IPS-20b (cell line): Measurements from ENCODE around the gene MDM1.

Experiments
- H3K27ac ChIP-seq: one replicate; pipeline ENCODE4 v1.5.1; 2013; ENCODE audit warnings: low read length
- H3K27me3 ChIP-seq: 2 replicates; pipeline ENCODE4 v1.6.1; 2013; ENCODE audit warnings: mild to moderate bottlenecking, low read length, inconsistent platforms; ENCODE audit not compliant: insufficient read depth
- H3K36me3 ChIP-seq: 2 replicates; pipeline ENCODE4 v1.6.1; 2013; ENCODE audit warnings: low read depth, mild to moderate bottlenecking, inconsistent platforms, low read length, moderate library complexity; ENCODE audit not compliant: insufficient read depth
- H3K4me1 ChIP-seq: 2 replicates; pipeline ENCODE4 v1.6.1; 2013; ENCODE audit warnings: mild to moderate bottlenecking, control low read depth, inconsistent platforms, low read length, moderate library complexity; ENCODE audit not compliant: insufficient read depth
- H3K4me3 ChIP-seq: 2 replicates; pipeline ENCODE4 v1.5.1; 2013; ENCODE audit warnings: mild to moderate bottlenecking, low read length, inconsistent platforms
- H3K9ac ChIP-seq: 2 replicates; pipeline ENCODE4 v1.6.1; 2013; ENCODE audit warnings: low read depth, mild to moderate bottlenecking, inconsistent platforms, low read length, moderate library complexity
- H3K9me3 ChIP-seq: 2 replicates; pipeline ENCODE4 v1.6.1; 2013; ENCODE audit warnings: mild to moderate bottlenecking, low read depth, low read length, inconsistent platforms; ENCODE audit not compliant: insufficient read depth

Gene MDM1

DNA sequence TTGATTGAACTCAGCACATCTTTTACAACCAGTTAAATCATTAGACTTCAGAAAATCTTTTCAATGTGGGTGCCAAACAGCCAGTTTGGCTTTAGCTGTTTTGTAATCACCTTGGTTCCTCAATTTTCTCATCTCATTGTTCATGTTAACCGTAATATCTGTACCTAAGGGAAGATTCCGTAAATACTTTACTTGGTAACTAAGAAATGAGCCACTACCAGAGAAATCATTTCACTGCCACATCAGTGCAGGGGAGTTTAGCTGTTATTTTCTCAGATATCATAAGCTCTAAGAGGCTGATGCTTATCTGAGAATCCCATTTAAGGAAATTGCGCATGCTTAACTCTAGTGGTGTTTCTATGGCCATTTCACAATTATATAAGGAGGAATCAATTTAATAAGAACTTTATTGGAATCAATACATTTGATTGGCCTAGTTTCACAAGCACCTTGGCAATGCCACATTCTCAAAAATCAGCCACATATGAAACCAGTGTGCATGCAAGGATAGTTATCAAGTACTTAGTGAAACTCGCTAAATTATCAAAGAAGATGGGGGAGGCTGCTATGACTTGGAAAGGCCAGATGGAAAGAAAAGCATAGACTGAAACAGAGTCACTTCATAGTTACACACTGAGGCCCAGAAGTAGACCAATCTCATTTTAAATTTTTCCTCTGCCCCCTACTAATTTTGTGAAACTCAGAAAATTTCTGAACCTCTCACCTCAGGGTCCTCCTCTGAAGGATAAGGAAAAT, 50.7 kb downstream of the MDM1 start:
- no peak overlapping the region for H3K27ac ChIP-seq
- H3K27me3 ChIP-seq, result no peaks in the 10 kb centered on the region

DNA sequence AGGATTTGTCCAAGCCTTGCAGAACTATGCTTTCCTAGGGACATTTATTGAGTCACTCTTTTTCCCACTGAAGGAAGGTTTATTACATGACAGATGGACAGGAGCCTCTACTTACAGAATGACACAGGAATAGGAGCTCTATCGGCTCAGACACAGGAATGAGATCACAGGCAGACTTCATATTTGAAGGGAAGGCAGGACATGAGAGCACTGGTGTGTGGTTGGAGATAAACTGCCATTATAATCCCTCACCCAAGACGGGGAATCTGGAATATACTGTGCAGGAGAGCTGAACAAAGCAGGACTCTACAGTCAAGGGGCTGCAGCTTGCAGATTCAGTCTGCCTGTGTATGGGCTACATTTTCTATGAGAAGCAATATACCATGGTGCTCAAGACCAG, 51.9 kb downstream of the MDM1 start:
- H3K4me3 ChIP-seq, result no peak overlapping the region
- H3K27me3 ChIP-seq, result no peaks in the 10 kb centered on the region

More for the DNA sequence above, 50.7 kb downstream of the MDM1 start:
- peaks cover 19% of the 10 kb centered on the region; the same call in 1 of the 2 replicates for H3K4me1 ChIP-seq
- no peak overlapping the region for H3K9ac ChIP-seq
- no peak overlapping the region for H3K4me3 ChIP-seq
- no peaks in the 10 kb centered on the region for H3K36me3 ChIP-seq
- no peaks in the 10 kb centered on the region for H3K9me3 ChIP-seq

GRCh38 chr12:68279227-68280054, 52.7 kb downstream of the MDM1 start:
- H3K4me3 ChIP-seq, result no peak overlapping the region
- no peak overlapping the region for H3K27ac ChIP-seq

More for the DNA sequence above, 51.9 kb downstream of the MDM1 start:
- no peak overlapping the region for H3K9ac ChIP-seq
- no peaks in the 10 kb centered on the region for H3K36me3 ChIP-seq
- peaks cover 19% of the 10 kb centered on the region; the same call in 1 of the 2 replicates for H3K4me1 ChIP-seq
- H3K9me3 ChIP-seq, result no peaks in the 10 kb centered on the region
- H3K27ac ChIP-seq, result no peak overlapping the region

GRCh38 chr12:68276402-68276930, 55.7 kb downstream of the MDM1 start:
- H3K9ac ChIP-seq, result no peak overlapping the region
- no peaks in the 10 kb centered on the region for H3K9me3 ChIP-seq
- H3K27ac ChIP-seq, result no peak overlapping the region

More at GRCh38 chr12:68279227-68280054, 52.7 kb downstream of the MDM1 start:
- no peaks in the 10 kb centered on the region for H3K27me3 ChIP-seq
- H3K9me3 ChIP-seq, result no peaks in the 10 kb centered on the region
- no peak overlapping the region for H3K9ac ChIP-seq
- H3K4me1 ChIP-seq, result peaks cover 19% of the 10 kb centered on the region; the same call in 1 of the 2 replicates
- H3K36me3 ChIP-seq, result no peaks in the 10 kb centered on the region

GRCh38 chr12:68272732-68273131, 59.4 kb downstream of the MDM1 start:
- Histone ChIP-seq H3K4me3 (no peak overlapping the region), H3K27ac (no peak overlapping the region), H3K4me1 (no peaks in the 10 kb centered on the region), H3K9ac (no peak overlapping the region), H3K9me3 (no peaks in the 10 kb centered on the region), H3K27me3 (no peaks in the 10 kb centered on the region), H3K36me3 (no peaks in the 10 kb centered on the region)

More at GRCh38 chr12:68276402-68276930, 55.7 kb downstream of the MDM1 start:
- no peak overlapping the region for H3K4me3 ChIP-seq
- peaks cover 19% of the 10 kb centered on the region; the same call in 1 of the 2 replicates for H3K4me1 ChIP-seq
- no peaks in the 10 kb centered on the region for H3K27me3 ChIP-seq
- no peaks in the 10 kb centered on the region for H3K36me3 ChIP-seq

GRCh38 chr12:68271346-68271745, 60.8 kb downstream of the MDM1 start:
- Histone ChIP-seq H3K9ac (no peak overlapping the region), H3K36me3 (no peaks in the 10 kb centered on the region), H3K27ac (no peak overlapping the region), H3K27me3 (no peaks in the 10 kb centered on the region), H3K4me3 (no peak overlapping the region), H3K9me3 (no peaks in the 10 kb centered on the region), H3K4me1 (no peaks in the 10 kb centered on the region)

GRCh38 chr12:68270358-68270757, 61.8 kb downstream of the MDM1 start:
- Histone ChIP-seq H3K4me1 (no peaks in the 10 kb centered on the region), H3K9ac (no peak overlapping the region), H3K9me3 (no peaks in the 10 kb centered on the region), H3K27ac (no peak overlapping the region), H3K36me3 (no peaks in the 10 kb centered on the region), H3K4me3 (no peak overlapping the region), H3K27me3 (no peaks in the 10 kb centered on the region)

DNA sequence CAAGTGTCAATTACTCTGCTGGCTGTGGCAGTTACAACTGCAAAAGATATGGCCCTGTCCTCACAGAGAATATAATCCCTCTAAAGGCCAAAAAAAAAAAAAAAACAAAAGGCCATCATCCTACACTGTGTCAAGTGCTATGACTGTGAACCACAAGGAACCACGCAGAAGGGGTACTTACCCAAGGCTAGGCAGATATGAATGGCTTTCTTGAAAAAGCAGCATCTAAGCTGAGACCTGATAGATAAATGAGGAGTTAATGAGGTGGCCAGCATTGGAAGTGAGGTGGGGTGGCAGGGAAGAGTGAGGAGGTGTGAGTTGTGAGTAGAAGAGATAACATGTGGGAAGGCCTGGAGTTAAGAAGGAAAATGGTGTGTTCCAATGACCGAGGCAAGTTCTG, 62.4 kb downstream of the MDM1 start:
- Histone ChIP-seq H3K27ac (no peak overlapping the region), H3K9ac (no peak overlapping the region), H3K36me3 (no peaks in the 10 kb centered on the region), H3K4me1 (no peaks in the 10 kb centered on the region), H3K9me3 (no peaks in the 10 kb centered on the region), H3K4me3 (no peak overlapping the region), H3K27me3 (no peaks in the 10 kb centered on the region)

DNA sequence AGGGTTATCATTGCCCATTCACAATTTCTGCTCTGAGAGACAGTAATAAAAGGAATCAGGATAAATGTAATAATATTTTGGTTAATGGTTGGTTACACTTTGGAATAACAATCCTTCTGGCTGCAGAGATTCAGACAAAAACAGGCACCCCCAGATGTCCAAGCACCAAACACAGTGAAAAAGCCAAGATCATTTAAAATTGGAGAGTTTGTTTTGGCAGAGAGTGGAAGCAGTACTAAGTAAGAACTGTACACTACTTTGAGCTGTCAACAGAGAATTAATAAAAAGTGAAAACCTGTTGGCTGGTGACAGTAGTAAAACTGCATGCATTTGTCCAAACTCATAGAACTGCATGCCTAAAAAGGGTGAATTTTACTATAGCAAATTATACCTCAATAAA, 63.2 kb downstream of the MDM1 start:
- Histone ChIP-seq H3K9ac (no peak overlapping the region), H3K4me1 (no peaks in the 10 kb centered on the region), H3K9me3 (no peaks in the 10 kb centered on the region), H3K4me3 (no peak overlapping the region), H3K27me3 (no peaks in the 10 kb centered on the region), H3K27ac (no peak overlapping the region), H3K36me3 (no peaks in the 10 kb centered on the region)

DNA sequence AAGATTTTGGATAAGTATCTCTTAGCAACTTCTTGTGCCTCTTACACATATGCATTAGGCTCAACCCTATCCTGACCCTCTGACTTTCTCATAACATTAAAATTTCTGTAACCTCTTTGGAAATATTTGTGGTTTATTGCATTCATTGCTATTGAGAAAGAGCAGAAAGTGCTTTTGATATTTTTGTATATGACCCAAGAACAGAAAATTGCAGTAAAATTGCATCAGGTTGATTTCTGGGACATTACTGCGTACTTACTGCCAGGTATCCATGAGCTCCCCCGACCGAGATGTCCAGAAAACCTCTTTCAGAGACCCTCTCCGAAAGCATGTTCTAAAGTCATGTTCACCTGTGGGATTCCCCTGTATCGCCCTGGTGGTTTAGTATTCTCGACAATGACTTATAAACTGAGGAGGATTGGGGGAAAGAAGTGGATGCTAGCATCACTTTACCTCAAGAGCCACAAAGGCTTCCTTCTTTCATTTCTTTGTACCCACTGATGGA, 64.2 kb downstream of the MDM1 start:
- no peaks in the 10 kb centered on the region for H3K27me3 ChIP-seq
- H3K36me3 ChIP-seq, result no peaks in the 10 kb centered on the region
- no peaks in the 10 kb centered on the region for H3K9me3 ChIP-seq
- H3K4me3 ChIP-seq, result no peak overlapping the region
- H3K4me1 ChIP-seq, result no peaks in the 10 kb centered on the region
- H3K27ac ChIP-seq, result no peak overlapping the region
- H3K9ac ChIP-seq, result no peak overlapping the region

GRCh38 chr12:68264857-68265256, 67.3 kb downstream of the MDM1 start:
- no peaks in the 10 kb centered on the region for H3K9me3 ChIP-seq
- H3K36me3 ChIP-seq, result no peaks in the 10 kb centered on the region
- no peak overlapping the region for H3K4me3 ChIP-seq
- peaks cover 5% of the 10 kb centered on the region; the same call in 1 of the 2 replicates for H3K4me1 ChIP-seq
- H3K27me3 ChIP-seq, result no peaks in the 10 kb centered on the region
- H3K9ac ChIP-seq, result no peak overlapping the region
- H3K27ac ChIP-seq, result no peak overlapping the region
